Measurements from ENCODE around the gene PSME4.
"Not testable (repeated sequence)": the region's sequence is repeated elsewhere in the genome, so short reads cannot be mapped to it uniquely, and the experiment has no call there.

The PSME4 gene

GRCh38 chr2:53826587-53827397 lies 144.0 kb downstream of the PSME4 start:
- Histone ChIP-seq H3K27me3 (ENCODE audit: insufficient read depth, low read length, poor library complexity) (no peaks in the 10 kb centered on the region), H3K4me2 (ENCODE audit: insufficient read depth, low read length) (no peak overlapping the region), H3K9me3 (ENCODE audit: insufficient read depth, low read length, severe bottlenecking) (no peaks in the 10 kb centered on the region), H3K79me2 (ENCODE audit: insufficient read depth, low read length) (no peaks in the 10 kb centered on the region), H2AFZ (ENCODE audit: low read depth, low read length) (no peak overlapping the region), H3K9ac (ENCODE audit: low read depth, low read length) (no peak overlapping the region), H3K4me1 (ENCODE audit: insufficient read depth, low read length) (no peaks in the 10 kb centered on the region), H4K20me1 (ENCODE audit: insufficient read depth, low read length) (no peaks in the 10 kb centered on the region), H3K4me3 (ENCODE audit: low read depth in 1 of 2, low read length in 2 of 2) (no peak overlapping the region), H3K27ac (ENCODE audit: low read length) (no peak overlapping the region), H3K36me3 (ENCODE audit: insufficient read depth, low read length) (no peaks in the 10 kb centered on the region)
- no peak for DNase-seq
- ATAC-seq (ENCODE audit: insufficient read depth, low read depth) = no peak
- TF ChIP-seq EZH2 (IDR thresholded peaks at IDR 0.05; ENCODE audit: borderline replicate concordance, low read depth, low read length, severe bottlenecking) = no peak
- no peak for TF ChIP-seq CTCF (IDR thresholded peaks at IDR 0.05; ENCODE audit: borderline replicate concordance, extremely low read depth, low read length, poor library complexity, severe bottlenecking)

- H3K9me3 ChIP-seq (ENCODE audit: insufficient read depth, low read length, severe bottlenecking) = no peaks in the 10 kb centered on the region
- H3K4me2 ChIP-seq (ENCODE audit: insufficient read depth, low read length) = no peak overlapping the region
- H4K20me1 ChIP-seq (ENCODE audit: insufficient read depth, low read length) = no peaks in the 10 kb centered on the region
- no peak overlapping the region for H2AFZ ChIP-seq (ENCODE audit: low read depth, low read length)
- no peaks in the 10 kb centered on the region for H3K79me2 ChIP-seq (ENCODE audit: insufficient read depth, low read length)
- H3K4me3 ChIP-seq (ENCODE audit: low read depth in 1 of 2, low read length in 2 of 2) = no peak overlapping the region
- TF ChIP-seq CTCF (IDR thresholded peaks at IDR 0.05; ENCODE audit: borderline replicate concordance, extremely low read depth, low read length, poor library complexity, severe bottlenecking) = no peak
- no peak for TF ChIP-seq EZH2 (IDR thresholded peaks at IDR 0.05; ENCODE audit: borderline replicate concordance, low read depth, low read length, severe bottlenecking)
- H3K9ac ChIP-seq (ENCODE audit: low read depth, low read length) = no peak overlapping the region
- H3K27ac ChIP-seq (ENCODE audit: low read length) = no peak overlapping the region
- H3K4me1 ChIP-seq (ENCODE audit: insufficient read depth, low read length) = no peaks in the 10 kb centered on the region
- DNase-seq = no peak
- no peaks in the 10 kb centered on the region for H3K27me3 ChIP-seq (ENCODE audit: insufficient read depth, low read length, poor library complexity)
- no peaks in the 10 kb centered on the region for H3K36me3 ChIP-seq (ENCODE audit: insufficient read depth, low read length)
- no peak for ATAC-seq (ENCODE audit: insufficient read depth, low read depth)
Measured at GRCh38 chr2:53826030-53826410, 144.8 kb downstream of the PSME4 start.

GRCh38 chr2:53823639-53824038 lies 147.2 kb downstream of the PSME4 start:
- not testable (repeated sequence) for H4K20me1 ChIP-seq (ENCODE audit: insufficient read depth, low read length); H3K4me3 ChIP-seq (ENCODE audit: low read depth in 1 of 2, low read length in 2 of 2); H3K9ac ChIP-seq (ENCODE audit: low read depth, low read length); H3K36me3 ChIP-seq (ENCODE audit: insufficient read depth, low read length); H3K9me3 ChIP-seq (ENCODE audit: insufficient read depth, low read length, severe bottlenecking); H3K79me2 ChIP-seq (ENCODE audit: insufficient read depth, low read length); H2AFZ ChIP-seq (ENCODE audit: low read depth, low read length); H3K27ac ChIP-seq (ENCODE audit: low read length); H3K4me1 ChIP-seq (ENCODE audit: insufficient read depth, low read length); H3K4me2 ChIP-seq (ENCODE audit: insufficient read depth, low read length); H3K27me3 ChIP-seq (ENCODE audit: insufficient read depth, low read length, poor library complexity)
- TF ChIP-seq CTCF (IDR thresholded peaks at IDR 0.05; ENCODE audit: borderline replicate concordance, extremely low read depth, low read length, poor library complexity, severe bottlenecking) = peak; percentile 50
- peak; percentile 65; the same call in 1 of the 3 replicates for ATAC-seq (ENCODE audit: insufficient read depth, low read depth)
- DNase-seq = peak; percentile 22

All from DND-41 (cell line).